GM21390 (cell line): Measurements from ENCODE around the gene ARL11.

Source experiments
- ATAC-seq: cut with Tn5 transposase; IDR thresholded peaks from one replicate; pipeline ENCODE4 v1.9.1; 2021; ENCODE audit not compliant: unreplicated experiment

The ARL11 gene

DNA sequence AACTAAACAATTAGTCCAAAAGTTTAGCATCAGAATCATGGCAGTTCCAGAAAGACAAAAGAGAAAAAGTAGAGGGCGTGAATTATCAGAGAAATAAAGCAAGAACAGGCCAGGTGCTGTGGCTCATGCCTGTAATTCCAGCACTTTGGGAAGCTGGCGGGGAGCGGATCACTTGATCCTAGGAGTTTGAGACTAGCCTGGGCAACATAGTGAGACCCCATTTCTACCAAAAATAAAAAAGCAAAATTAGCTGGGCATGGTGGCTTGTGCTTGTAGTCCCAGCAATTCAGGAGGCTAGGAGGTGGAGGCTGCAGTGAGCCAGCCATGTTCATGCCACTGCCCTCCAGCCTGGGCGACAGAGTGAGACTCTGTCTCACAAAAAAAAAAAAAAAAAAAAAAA, 18.4 kb downstream of the ARL11 start:
- no peak for ATAC-seq

DNA sequence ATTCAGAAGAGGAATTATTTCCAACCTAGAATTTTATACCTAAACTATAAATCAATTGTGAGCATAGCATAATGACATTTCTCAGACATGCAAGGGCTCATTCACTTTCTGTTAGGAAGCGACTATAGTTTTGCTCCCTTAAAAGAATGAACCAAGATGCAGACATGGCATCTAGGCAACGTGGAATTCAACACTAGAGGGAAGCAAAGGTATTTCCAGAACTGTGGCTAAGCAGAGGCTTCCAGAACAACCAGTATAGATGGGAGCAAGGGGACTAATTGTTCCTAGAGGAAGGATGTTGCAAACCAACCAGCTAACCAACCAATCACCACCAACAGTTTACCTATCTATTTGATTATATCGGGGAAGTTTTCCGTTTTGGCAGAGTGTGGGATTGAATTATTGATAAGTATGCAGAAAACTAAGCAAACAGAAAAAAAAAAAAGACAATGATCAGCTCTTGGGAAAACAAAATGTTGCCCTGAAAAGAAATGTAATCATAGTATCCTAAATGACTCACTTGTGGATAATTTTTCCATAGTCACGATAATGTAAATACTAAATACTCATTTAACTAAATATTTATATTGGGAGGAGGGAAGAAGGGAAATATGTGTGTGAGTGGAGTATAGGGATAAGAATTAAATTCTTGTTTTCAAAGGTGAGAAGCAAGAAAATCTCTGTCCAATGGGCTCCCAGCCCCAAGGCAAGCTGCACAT, 21.1 kb downstream of the ARL11 start:
- ATAC-seq, result no peak

DNA sequence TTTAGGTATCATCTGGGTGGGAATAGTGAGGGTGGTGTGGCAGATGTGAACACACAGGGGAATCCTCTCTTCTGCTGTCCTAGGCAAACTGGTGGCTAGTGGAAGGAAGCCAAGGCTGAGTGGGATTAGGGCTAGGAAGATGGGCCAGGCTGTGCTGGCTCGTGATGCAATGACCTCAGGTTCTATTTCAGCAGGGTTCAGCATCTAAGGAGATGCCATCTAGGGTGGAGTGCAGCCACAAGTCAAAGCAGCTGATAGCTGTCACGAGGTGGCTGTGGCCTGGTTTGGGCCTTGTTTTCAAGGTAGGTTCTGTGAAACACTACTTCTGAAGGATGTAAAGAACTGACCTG, 21.6 kb downstream of the ARL11 start:
- no peak for ATAC-seq

DNA sequence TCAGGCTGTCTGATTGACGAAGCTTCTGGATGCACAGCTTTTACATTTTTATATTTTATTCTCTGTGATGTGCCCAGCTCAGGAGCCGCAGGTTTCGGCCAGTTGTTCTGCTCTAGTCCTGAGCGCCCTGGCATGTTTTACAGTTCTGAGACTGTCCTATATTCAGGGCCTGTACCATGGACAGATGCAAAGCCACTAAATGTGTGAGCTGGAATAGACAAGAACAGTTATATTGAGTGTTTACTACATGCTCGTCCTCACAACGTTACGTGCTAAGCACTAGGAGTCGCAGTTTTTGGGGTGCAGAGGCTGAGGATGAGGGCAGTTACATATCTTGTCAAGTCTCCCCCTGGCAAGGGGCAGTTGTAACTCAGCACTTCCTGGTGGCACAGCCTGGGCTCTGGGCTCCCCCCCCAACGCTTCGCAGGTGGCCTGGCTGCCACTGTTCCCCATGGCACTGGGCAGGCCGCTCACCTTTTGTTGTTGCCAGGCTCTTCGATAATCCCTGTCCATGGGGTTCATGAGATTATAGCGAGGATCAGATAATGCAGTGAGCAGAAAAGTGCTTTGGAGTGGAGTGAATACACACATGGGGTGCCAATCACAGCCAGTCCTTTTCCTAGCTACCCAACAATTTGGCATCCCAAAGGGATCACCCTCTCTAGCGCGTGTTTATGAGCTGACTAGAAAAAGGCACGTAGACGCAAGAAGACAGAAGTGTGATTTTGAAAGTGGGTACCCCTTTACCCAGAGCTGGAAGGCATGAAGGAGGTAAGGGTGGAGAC, 23.5 kb downstream of the ARL11 start:
- ATAC-seq, result no peak

DNA sequence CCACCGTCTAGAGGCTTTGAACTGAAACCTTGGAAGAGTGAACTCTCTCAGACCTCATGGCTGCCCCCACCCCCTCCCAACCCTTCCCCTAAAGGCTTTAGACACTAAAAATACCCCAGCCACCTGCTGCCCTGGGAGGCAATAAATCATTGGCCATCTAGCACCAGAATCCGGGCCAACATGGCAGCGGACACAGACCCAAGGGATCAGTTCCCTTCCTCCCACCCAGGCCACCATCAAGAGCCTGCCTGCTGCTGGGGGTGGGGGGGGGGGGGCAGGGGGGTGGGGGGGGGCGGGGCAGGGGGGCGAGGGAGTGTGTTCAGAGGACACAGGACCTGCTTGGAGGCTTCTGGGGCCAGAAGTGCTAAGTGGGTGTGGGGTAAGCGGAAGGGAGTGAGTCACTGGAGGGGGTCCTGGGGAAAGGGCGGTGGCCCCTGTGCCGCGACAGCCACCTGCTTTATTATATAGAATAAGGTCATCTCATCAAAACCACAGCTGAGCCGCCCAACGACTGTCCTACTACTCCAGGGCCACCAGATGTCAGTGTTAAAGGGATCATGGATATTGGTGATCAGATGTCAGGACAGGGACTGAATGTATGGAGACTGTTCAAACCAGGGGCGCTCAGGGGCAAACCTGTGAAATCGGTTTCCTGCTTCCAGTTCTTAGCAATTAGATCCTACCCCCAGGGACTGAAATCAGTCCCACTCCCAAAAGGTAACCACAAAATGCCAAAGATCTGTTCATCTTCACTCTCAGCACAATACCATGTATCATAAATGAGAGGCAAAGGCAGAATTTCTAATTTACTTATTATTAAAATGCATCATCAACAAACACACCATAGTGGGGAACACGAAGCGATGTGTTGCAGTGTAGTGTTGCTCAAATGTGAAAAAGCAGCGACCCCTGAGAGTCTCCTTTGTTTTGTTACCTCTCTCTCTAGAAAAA, 24.3 kb downstream of the ARL11 start:
- ATAC-seq, result peak; percentile 67

DNA sequence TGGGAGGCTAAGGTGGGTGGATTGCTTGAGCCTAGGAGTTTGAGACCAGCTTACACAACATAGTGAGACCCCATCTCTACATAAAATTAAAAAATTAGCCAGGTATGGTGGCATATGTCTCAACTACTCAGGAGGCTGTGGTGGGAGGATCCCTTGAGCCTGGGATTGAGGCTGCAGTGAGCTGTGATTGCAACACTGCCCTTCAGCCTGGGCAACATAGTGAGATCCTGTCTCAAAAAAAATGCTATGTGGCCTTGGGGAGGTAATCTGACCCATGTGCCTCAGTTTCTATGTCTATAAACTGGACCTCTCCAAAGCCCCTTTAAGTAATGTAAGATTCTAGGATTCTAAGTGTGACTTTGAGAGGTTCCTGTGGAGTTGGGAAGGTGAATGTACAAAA, 25.2 kb downstream of the ARL11 start:
- no peak for ATAC-seq

DNA sequence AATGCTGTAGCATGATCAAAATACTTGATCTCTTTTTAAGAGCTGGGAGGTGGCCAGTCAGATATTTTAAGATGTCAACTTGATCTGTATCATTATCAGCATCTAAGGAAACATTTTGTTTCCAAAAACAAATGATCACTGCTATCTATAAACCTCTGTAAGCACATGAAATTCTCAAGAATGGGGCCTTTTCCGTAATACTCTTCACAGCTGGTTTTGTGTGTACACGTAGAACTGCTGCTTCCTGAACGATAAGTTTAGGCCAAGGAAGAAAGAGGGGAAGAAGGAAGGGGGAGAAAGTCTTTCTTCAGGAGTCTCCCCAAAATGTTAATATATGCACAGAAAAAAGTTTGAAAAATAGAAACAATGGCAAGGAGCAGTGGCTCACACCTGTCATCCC, 25.7 kb downstream of the ARL11 start:
- ATAC-seq, result no peak

DNA sequence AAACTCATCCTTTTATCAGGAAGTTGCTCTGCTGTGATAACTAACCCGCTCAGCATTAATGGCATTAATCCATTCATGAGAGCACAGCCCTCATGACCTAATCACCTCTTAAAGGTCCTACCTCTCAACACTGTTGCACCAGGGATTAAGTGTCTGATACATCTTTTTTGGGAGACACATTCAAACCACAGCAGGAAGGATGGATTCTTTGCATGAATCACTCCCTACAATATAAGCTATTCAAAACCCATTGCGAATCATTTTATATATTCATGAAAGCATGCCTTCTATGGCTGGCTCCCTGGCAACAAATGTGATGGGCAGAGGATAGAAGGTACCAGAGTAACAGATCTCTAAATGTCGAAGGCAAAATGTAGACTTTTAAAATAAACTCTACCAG, 27.6 kb downstream of the ARL11 start:
- no peak for ATAC-seq

DNA sequence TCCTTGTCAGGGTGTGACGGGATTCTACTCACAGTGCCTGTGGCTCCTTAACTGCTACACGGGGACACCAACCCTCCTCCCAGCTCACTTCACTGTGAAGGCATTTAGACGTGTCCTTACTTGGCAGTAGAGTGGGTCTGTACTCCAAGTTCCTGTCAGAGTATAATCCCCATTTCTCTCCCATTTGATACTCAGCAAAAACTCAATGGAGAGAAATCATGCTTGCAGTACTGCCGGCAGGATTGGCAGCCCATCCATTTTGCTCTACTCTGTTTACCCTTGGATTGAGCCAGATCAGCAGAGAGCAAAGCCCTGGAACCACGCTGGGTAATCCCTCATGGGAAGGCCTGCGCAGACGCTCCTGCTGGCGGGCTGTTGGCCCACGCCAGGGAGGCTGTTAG, 28.9 kb downstream of the ARL11 start:
- ATAC-seq, result no peak

DNA sequence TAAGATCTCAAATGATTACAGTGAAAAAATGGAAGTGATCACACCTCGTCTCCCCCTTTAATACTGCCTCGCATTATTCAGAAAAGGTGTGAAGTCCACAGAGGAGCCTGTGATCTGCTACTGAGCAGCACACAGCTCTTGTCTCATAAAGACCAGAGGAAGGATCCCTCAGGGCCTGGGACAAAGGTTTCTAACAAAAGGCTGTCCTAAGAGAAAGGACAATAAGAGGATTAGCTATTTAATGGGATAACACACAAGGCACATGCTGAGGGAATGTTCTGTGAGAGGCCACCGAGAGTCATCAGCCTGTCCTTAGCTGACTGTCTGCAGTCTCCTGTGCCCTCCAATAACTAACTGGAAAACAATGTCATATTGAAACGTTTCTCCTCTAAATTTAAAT, 36.3 kb downstream of the ARL11 start:
- ATAC-seq, result no peak

DNA sequence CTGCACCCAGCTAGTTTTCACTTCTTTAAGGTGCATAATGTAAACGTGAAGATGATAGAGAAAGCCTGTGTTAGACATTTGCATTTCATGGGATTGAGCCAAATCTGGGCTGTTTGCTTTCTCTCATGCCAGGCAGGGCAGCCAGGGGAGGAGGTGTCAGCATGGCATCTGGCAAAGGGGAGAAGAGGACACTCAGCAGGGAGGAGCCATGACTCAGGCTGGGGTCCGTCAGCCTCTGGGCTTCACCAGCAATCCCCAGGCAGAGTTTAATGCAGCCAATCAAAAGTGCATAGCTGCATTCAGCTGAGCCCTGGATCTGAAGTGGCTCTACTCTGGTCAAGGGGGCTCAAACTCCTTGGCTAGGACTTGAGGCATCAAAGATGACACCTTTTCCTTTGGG, 39.5 kb downstream of the ARL11 start:
- no peak for ATAC-seq

DNA sequence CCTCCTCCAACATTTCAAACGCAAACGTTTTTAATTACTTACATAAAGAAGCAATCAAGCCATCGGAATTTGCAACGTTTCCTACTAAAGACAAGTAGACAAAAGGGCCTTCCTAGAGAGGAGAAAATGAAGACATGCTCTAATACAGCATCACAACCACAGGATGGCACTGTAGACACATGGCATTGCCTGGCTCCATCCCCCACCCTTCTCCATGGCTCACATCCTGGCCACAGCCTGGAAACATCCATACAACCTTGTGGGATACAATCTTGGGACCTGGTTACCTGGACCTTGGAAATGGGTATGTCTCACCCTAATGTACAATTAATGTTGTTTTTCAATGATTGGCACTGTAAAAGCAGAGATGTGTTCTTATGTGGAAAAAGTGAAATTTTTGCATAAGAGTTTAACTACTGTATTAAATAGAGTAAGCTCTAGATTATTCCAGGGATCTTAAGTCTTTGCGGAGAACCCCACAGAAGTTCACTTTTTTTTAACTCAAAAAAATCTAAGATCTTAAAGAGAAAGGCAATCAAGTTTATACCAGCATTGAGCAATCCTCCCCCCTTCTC, 41.5 kb downstream of the ARL11 start:
- no peak for ATAC-seq

DNA sequence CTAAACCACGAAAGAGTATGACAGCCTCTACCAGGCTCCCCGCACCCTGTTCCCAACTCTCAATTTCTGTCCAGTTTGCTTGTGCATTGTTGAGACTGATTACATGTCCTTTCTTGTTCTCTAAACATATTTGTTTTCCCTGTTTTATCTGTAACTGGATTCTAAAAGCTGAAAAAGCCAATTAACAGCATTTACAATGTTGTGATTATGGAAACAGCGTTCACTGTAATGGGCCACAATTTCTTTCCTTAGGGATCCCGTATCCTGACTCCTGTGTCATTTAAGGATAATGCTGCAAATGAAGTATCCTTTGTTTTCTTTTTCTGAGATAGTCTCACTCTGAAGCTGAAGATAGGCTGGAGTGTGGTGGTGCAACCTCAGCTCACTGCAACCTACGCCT, 42.5 kb downstream of the ARL11 start:
- ATAC-seq, result no peak

DNA sequence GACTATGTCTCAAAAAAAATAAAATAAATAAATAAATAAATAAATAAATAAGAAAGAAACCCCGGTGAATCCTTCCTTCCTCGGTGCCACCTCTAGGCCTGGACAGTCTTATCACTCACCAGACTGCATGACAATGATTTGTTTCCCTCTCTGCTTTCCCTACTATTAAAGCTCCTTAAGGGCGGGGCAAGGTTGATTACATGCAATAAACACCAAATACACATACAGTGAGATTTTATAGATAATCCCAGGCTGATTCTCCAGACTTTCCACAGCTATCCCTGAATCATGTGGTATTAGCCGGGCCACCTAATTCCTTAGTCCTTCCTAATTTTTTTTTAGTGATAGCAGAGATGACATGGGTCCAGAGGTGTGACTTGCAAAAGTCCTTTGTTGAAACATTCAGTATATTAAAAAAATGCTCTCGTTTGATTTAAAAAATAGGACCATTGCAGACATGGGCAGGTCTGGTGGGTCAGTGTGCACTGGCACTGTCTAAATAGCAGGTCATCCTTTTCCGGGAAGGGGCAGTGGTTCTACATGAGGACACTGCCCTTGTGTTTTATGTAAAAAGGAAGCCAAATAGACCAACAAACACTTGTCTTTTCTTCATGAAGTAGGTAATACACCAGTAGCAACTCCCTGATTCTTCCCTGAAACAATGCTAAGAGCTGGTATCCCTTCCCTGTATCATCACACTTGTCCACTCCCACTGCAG, 48.4 kb downstream of the ARL11 start:
- ATAC-seq, result no peak

DNA sequence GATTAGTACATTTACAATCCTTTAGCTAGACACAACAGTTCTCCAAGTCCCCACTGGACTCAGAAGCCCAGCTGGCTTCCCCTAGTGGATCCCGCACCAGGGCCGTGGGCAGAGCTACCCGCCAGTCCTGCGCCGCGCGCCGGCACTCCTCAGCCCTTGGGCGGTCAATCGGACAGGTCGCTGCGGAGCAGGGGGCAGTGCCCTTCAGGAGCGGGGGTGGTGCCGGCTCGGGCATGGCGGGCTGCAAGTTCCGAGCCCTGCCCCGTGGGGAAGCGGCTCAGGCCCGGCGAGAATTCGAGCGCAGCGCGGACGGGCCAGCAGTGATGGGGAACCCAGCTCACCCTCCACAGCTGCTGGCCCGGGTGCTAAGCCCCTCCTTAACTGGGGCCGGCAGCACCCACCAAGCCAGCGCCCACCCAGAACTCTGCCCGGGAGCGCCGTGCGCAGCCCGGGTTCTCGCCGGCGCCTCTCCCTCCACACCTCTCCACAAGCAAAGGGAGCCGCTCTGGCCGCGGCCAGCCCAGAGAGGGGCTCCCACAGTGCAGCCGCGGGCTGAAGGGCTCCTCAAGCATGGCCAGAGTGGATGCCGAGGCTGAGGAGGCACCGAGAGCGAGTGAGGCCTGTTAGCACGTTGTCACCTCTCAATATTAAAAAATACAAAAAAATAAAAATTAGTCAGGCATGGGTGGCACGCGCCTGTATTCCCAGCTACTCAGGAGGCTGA, 50.0 kb downstream of the ARL11 start:
- ATAC-seq, result no peak

DNA sequence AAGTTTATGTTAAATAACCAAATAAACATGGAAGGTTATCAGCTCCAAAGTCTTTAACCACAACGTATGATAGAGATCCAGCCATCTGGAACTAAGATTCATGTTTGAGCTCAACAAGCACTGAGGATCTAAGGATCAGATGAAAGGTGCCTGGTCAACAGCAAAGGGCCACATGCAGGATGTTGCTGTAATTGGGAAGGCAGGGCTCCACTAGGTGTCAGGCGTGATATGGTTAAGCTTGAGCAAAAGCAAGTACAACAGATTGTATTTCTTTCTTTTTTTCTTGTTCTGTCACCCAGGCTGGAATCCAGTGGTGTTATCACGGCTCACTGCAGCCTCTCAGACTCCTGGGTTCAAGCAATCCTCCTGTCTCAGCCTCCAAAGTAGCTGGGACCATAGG, 50.9 kb downstream of the ARL11 start:
- ATAC-seq, result no peak

DNA sequence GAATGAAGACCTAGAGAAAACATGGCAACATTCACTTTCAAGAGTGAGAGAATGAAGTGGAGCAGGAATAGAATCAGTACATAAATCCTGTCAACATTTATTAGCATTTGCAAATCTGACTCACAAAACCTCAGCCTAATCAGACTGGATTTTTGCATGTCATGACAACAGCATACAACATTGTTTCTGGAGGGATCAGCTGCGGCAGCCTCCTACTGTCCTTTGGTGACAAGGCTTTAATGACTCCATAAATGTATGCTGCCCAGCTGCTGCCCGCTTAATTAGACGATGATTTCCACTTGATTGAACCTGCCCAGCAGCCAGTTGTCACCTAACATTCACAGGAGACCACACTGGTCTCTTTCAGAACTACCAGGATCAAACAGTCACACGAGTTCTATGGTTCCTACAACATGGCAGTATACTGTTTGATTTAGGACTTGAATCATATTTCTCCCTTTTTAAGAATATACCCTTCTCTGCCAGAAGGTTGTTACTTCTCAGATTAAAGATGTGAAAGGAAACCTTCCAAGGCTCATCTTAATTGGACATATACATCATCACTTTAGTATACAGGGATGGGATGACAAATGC, 53.6 kb downstream of the ARL11 start:
- ATAC-seq, result no peak
